Epithelial cell of proximal tubule (primary cell): ENCODE data around the gene NBEAL1. TPM values are rescaled to one million over a fixed set of nuclear protein-coding genes. Genes with fewer than 3 reads are reported as not detected.
"Not testable (repeated sequence)": the region's sequence is repeated elsewhere in the genome, so short reads cannot be mapped to it uniquely, and the experiment has no call there.

ENCODE experiments used
- DNase-seq: peaks from one replicate; pipeline ENCODE4 v3.0.0-alpha.2; 2011; ENCODE audit warnings: low read depth
- H3K4me3 ChIP-seq: 2 replicates; pipeline ENCODE4 v1.5.1; 2011; ENCODE audit warnings: low read depth, mild to moderate bottlenecking, low read length
- total RNA-seq: library from RNA; depleted of rRNA; stranded (reverse); fragments of >200 nt; gene quantifications from 2 replicates; pipeline ENCODE4 v1.2.3, GENCODE V29; 2015
- TF ChIP-seq, protein P1 (sequence below): conservative IDR thresholded peaks from 2 replicates; pipeline ENCODE4 v1.5.1; 2012; ENCODE audit warnings: low read depth, mild to moderate bottlenecking, low read length

Gene NBEAL1
- total RNA-seq, 1 donor from 2014 or later = 11.5 TPM

DNA sequence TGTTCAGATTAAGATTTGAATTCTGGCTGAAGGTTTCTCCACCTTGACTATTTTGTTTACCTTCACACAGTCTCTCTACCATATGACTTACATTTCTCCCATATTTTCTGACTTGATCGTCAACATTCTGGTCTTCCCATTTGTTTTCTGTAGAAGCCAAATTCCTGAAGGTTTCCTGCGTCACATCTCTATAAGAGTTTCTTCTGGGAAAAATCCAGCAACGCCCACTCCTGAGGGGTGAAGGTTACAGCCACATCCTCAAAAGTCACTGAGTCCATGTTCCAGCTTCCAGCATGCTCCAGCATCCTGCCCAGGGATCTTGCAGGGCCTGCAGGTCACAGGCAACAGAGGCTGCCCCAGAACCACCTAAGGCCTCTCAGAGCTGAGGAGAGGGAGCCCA lies 47.5 kb downstream of the NBEAL1 start:
- H3K4me3 ChIP-seq = no peak overlapping the region
- TF ChIP-seq, protein P1, sequence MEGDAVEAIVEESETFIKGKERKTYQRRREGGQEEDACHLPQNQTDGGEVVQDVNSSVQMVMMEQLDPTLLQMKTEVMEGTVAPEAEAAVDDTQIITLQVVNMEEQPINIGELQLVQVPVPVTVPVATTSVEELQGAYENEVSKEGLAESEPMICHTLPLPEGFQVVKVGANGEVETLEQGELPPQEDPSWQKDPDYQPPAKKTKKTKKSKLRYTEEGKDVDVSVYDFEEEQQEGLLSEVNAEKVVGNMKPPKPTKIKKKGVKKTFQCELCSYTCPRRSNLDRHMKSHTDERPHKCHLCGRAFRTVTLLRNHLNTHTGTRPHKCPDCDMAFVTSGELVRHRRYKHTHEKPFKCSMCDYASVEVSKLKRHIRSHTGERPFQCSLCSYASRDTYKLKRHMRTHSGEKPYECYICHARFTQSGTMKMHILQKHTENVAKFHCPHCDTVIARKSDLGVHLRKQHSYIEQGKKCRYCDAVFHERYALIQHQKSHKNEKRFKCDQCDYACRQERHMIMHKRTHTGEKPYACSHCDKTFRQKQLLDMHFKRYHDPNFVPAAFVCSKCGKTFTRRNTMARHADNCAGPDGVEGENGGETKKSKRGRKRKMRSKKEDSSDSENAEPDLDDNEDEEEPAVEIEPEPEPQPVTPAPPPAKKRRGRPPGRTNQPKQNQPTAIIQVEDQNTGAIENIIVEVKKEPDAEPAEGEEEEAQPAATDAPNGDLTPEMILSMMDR = no peak
- DNase-seq = no peak

- DNase-seq, H3K4me3 ChIP-seq: not testable (repeated sequence)
Measured at GRCh38 chr2:203066519-203067091, 51.9 kb downstream of the NBEAL1 start.

GRCh38 chr2:203070701-203071100 lies 56.0 kb downstream of the NBEAL1 start:
- no peak for DNase-seq
- H3K4me3 ChIP-seq = no peak overlapping the region
- TF ChIP-seq, protein P1 = no peak

GRCh38 chr2:203071148-203071547 lies 56.5 kb downstream of the NBEAL1 start:
- H3K4me3 ChIP-seq = no peak overlapping the region
- TF ChIP-seq, protein P1 = no peak
- no peak for DNase-seq

DNA sequence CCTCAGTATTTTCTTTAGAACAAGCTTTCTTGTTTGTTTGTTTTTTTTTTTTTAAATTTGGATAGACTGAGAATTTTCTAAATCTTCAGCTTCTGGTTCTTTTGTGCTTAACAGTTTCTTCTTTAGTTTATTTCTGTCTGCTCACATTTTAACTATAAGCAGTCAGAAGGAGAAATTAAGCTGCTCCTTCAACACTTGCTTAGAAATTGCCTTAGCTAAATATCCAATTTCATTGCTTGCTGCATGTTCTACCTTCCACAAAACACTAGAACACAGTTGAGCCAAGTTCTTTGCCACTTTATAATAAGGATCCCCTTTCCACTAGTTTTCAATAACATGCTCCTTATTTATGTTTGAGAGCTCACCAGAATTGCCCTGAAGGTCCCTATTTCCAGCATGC lies 57.7 kb downstream of the NBEAL1 start:
- no peak overlapping the region for H3K4me3 ChIP-seq
- TF ChIP-seq, protein P1 = no peak
- no peak for DNase-seq

DNA sequence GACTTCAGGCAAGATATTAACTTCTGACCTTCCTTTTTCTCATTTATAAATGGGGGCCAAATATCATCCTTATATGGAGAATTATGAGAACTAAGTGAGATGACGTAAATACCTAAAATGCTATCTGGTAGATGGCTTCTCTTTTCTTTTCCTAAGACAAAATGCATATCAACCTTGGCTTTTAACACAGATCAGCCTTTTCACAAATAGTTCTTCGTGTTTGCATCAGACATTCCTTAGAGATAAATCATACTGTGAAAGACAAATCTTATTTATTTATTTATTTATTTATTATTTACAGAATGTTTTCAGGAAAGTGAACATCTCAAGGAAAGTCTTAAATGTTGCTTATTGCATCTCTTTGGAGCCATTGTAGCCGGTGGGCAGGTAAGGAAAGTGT lies 62.8 kb downstream of the NBEAL1 start:
- DNase-seq = no peak
- H3K4me3 ChIP-seq = no peak overlapping the region
- TF ChIP-seq, protein P1 = no peak

- H3K4me3 ChIP-seq = no peak overlapping the region
- DNase-seq = no peak
- TF ChIP-seq, protein P1 = no peak
Measured at GRCh38 chr2:203080447-203081045, 65.9 kb downstream of the NBEAL1 start.
